Neural crest cell (in vitro differentiated cells): ENCODE measurements around the gene SCYL1. TPM values are rescaled to one million over a fixed set of nuclear protein-coding genes. Genes with fewer than 3 reads are reported as not detected.

Source experiments
- DNase-seq: peaks from one replicate; pipeline ENCODE4 v3.0.0; 2021; ENCODE audit warnings: low read depth, mixed read lengths, low spot score
- H3K27ac Mint-ChIP-seq: one replicate; pipeline ENCODE4 v1.8.0; 2021; ENCODE audit warnings: mild to moderate bottlenecking, mixed read lengths; ENCODE audit not compliant: unreplicated experiment
- H3K27me3 Mint-ChIP-seq: 2 replicates; pipeline ENCODE4 v1.8.0; 2021; ENCODE audit warnings: low read depth, mild to moderate bottlenecking, mixed read lengths
- H3K36me3 Mint-ChIP-seq: 2 replicates; pipeline ENCODE4 v1.8.0; 2021; ENCODE audit warnings: low read depth, mild to moderate bottlenecking, mixed read lengths
- H3K4me1 Mint-ChIP-seq: 2 replicates; pipeline ENCODE4 v1.8.0; 2021; ENCODE audit warnings: mixed read lengths
- H3K4me3 Mint-ChIP-seq: one replicate; pipeline ENCODE4 v1.8.0; 2021; ENCODE audit warnings: mild to moderate bottlenecking, mixed read lengths
- H3K9me3 Mint-ChIP-seq: 2 replicates; pipeline ENCODE4 v1.8.0; 2021; ENCODE audit warnings: mixed read lengths
- total RNA-seq: library from RNA; stranded (reverse); gene quantifications from 2 replicates; pipeline ENCODE4 v1.2.1, GENCODE V29; 2021
- TF ChIP-seq, protein P1 (sequence below): fragments of 200-600 bp; sonication (generic); conservative IDR thresholded peaks from 2 replicates; pipeline ENCODE4 v1.5.0; 2021; ENCODE audit warnings: antibody characterized with exemption, mild to moderate bottlenecking

The SCYL1 gene
- total RNA-seq, 1 donor from 2014 or later: 68.8 TPM

DNA sequence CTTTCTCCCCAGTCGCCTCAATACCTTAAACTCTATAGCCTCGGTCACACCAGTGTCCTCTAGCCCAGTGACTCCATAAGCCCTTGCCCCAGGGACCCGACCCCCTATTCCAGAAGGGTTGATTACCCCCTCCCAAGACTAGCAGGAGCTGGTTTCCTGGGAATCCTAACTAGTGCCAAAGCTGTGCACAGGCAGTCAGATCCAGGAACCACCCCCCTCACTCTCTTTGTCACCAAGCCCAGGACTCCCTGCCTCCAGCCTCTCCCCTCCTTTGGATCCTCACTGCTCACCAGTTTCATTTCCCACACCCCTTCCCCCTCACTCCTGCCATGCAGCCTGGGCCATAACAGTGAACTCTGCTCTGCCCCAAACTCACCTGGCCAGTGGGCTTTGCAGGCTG is 23.5 kb downstream of the SCYL1 start:
- H3K27ac Mint-ChIP-seq: no peak overlapping the region
- peaks cover 64% of the 10 kb centered on the region for H3K27me3 Mint-ChIP-seq
- peaks cover 34% of the 10 kb centered on the region for H3K4me1 Mint-ChIP-seq
- H3K4me3 Mint-ChIP-seq: peak overlapping the region; percentile 44
- no peak for DNase-seq
- H3K36me3 Mint-ChIP-seq: no peaks in the 10 kb centered on the region
- TF ChIP-seq, protein P1, sequence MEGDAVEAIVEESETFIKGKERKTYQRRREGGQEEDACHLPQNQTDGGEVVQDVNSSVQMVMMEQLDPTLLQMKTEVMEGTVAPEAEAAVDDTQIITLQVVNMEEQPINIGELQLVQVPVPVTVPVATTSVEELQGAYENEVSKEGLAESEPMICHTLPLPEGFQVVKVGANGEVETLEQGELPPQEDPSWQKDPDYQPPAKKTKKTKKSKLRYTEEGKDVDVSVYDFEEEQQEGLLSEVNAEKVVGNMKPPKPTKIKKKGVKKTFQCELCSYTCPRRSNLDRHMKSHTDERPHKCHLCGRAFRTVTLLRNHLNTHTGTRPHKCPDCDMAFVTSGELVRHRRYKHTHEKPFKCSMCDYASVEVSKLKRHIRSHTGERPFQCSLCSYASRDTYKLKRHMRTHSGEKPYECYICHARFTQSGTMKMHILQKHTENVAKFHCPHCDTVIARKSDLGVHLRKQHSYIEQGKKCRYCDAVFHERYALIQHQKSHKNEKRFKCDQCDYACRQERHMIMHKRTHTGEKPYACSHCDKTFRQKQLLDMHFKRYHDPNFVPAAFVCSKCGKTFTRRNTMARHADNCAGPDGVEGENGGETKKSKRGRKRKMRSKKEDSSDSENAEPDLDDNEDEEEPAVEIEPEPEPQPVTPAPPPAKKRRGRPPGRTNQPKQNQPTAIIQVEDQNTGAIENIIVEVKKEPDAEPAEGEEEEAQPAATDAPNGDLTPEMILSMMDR: no peak
- H3K9me3 Mint-ChIP-seq: no peaks in the 10 kb centered on the region

DNA sequence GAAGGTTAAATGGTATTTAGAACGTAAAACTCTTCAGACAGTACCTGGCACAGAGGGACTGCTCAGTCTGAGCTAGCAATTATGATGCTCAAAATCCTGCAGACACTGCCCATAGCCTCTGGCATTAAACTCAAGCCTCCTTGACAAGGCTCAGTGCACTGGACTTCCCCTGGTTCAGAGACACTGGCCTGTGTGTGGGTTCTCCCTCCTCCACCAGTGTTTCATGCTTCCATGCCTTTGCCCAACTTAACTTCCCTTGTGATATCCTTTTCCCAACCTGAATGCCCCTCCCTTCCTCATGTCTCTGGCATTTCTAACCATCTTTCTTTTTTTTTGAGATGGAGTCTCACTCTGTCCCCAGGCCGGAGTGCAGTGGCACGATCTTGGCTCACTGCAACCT is 24.2 kb downstream of the SCYL1 start:
- Mint-ChIP-seq H3K36me3 (no peaks in the 10 kb centered on the region), H3K9me3 (no peaks in the 10 kb centered on the region), H3K4me3 (no peak overlapping the region), H3K27ac (no peak overlapping the region), H3K27me3 (peaks cover 61% of the 10 kb centered on the region), H3K4me1 (peaks cover 32% of the 10 kb centered on the region)
- no peak for DNase-seq
- TF ChIP-seq, protein P1: no peak

DNA sequence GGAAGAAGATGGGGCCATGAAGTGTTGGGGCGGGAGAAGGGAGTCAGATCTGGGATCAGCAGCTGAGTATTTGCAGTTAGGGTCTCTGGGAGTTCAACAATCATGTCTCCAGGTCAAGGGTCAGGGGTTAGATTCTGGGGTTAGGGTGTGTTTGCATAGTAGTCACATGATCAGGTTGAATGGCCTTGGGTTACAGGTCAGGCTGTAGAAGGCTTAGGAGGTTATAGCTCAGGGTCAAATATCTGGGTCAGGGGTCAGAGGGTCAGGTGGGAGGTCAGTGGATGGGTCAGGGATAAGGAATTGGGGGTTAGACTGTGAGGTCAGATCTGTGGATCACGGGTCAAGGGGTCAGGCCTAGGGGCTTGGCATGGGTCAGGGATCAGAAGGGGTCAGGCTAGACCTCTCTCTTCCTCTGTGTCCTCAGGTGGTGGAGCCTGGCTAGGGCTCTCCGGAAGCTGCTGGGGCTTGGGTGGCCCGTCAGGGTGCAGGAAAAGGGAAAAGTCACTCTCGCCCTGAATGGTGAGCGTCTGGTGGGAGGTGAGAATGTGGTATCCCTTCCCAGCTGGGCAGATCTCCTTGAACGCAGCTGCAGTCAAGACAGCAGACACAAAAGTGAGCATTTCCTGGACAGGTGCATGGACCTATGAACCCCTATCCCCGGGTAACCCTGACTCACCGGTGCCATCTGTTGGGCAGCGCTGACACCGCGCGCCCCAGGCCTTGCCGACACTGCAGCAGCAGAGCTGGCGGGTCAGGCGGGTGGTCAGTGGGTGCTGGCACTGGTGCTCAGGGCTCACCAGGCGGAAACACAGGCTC is 26.9 kb downstream of the SCYL1 start:
- peaks cover 46% of the 10 kb centered on the region for H3K4me1 Mint-ChIP-seq
- TF ChIP-seq, protein P1: peak; percentile 51
- peaks cover 50% of the 10 kb centered on the region for H3K27me3 Mint-ChIP-seq
- H3K27ac Mint-ChIP-seq: no peak overlapping the region
- H3K36me3 Mint-ChIP-seq: no peaks in the 10 kb centered on the region
- no peak for DNase-seq
- H3K4me3 Mint-ChIP-seq: peak overlapping the region; percentile 73
- no peaks in the 10 kb centered on the region for H3K9me3 Mint-ChIP-seq

DNA sequence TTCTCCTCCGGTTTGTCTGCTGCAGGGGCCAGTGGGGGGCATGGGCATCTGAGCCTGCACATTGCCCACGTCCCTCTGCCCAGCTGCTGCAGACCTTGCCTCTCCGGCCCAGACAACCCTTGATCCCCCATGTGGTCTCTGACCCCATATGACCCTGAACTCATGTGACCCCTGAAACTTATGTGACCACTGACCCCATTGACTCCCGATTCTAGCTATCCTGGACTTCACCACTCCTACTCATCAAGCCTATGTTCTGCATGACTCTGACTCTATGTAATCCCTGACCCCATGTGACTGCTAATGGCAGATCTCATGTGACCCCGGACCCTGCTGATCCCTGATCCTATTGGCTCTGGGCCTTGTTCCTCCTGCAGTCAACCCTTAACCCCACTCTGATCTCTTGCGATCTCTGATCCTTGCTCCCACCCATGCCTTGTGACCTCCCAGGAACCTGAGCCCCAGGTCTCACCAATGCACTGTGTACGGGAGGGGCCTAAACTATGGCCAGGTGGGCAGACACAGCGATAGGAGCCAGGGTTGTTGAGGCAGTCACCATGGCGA is 27.6 kb downstream of the SCYL1 start:
- Mint-ChIP-seq H3K36me3 (no peaks in the 10 kb centered on the region), H3K9me3 (no peaks in the 10 kb centered on the region), H3K27me3 (peaks cover 52% of the 10 kb centered on the region), H3K4me3 (peak overlapping the region; percentile 73), H3K4me1 (peaks cover 51% of the 10 kb centered on the region), H3K27ac (no peak overlapping the region)
- TF ChIP-seq, protein P1: no peak
- no peak for DNase-seq

DNA sequence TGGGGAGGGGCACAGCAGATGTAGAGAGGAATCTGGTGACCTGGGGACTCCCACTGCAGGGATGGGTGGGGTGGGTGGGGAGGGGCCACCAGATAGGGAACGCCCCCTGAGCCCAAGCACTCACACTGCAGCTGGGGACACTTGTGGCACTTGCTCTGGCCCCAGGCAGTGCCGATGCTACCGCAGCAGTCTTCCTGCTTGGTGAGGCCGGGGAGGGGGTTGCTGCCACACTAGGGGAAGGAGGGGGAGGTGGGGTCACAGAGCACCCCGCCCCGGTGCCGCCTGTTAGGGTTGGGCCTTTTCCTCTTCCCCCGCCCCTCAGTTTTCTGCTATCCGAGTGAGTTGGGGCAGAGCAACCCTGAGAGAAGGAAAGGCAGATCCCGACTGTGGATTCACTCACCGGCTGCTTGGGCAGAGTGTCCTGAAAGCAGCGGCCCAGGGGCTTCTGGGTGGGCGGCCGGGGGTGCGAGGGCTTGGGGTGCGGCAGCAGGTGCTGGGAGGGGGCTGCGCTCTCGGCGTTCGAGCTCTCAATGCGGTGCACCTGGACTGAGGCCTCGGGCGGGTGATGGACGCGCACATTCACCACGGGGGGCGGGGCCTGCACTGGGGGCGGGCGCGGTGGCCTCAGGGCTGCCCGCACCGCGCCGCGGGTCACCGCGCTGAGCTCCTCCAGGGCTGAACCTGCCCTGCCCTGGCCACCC is 28.6 kb downstream of the SCYL1 start:
- Mint-ChIP-seq H3K27ac (no peak overlapping the region), H3K9me3 (no peaks in the 10 kb centered on the region), H3K27me3 (peaks cover 45% of the 10 kb centered on the region), H3K4me3 (no peak overlapping the region), H3K4me1 (peaks cover 47% of the 10 kb centered on the region), H3K36me3 (no peaks in the 10 kb centered on the region)
- DNase-seq: no peak
- TF ChIP-seq, protein P1: no peak
